Epithelial cell of esophagus (primary cell): ENCODE results near the gene MARCHF9.

Experiments
- DNase-seq: peaks from one replicate; pipeline ENCODE4 v3.0.0; 2010; ENCODE audit warnings: low read depth
- H3K4me3 ChIP-seq: 2 replicates; pipeline ENCODE4 v1.5.1; 2011; ENCODE audit warnings: mild to moderate bottlenecking, low read length, control low read depth
- CTCF ChIP-seq: IDR thresholded peaks from 2 replicates; pipeline ENCODE4 v1.5.1; 2011; ENCODE audit warnings: low read depth, mild to moderate bottlenecking, low read length, control low read depth, inconsistent platforms; ENCODE audit not compliant: insufficient read depth; ENCODE audit errors: missing control alignments

Gene MARCHF9

GRCh38 chr12:57758552-57759359 is 3.9 kb downstream of the MARCHF9 start:
- TF ChIP-seq CTCF, result no peak
- no peak overlapping the region for H3K4me3 ChIP-seq
- no peak for DNase-seq

- DNase-seq, result peak; percentile 73
- TF ChIP-seq CTCF, result peak; percentile 73
- H3K4me3 ChIP-seq, result no peak overlapping the region
Observed at GRCh38 chr12:57759360-57759980, 4.6 kb downstream of the MARCHF9 start.

- H3K4me3 ChIP-seq, result no peak overlapping the region
- TF ChIP-seq CTCF, result no peak
- no peak for DNase-seq
Observed at GRCh38 chr12:57760347-57760982, 5.6 kb downstream of the MARCHF9 start.

- no peak for TF ChIP-seq CTCF
- H3K4me3 ChIP-seq, result no peak overlapping the region
- DNase-seq, result no peak
Observed at GRCh38 chr12:57761391-57761998, 6.6 kb downstream of the MARCHF9 start.

- no peak for DNase-seq
- H3K4me3 ChIP-seq, result no peak overlapping the region
Observed at GRCh38 chr12:57762463-57762862, 7.6 kb downstream of the MARCHF9 start.

More at GRCh38 chr12:57762463-57762862, 7.6 kb downstream of the MARCHF9 start:
- no peak for TF ChIP-seq CTCF
